ENCODE data around the gene ABCC11.

The ABCC11 gene

GRCh38 chr16:48217708-48218107 is 29.6 kb downstream of the ABCC11 start:
- no peaks in the 10 kb centered on the region for H3K36me3 ChIP-seq
- H3K4me1 ChIP-seq, result no peaks in the 10 kb centered on the region
- TF ChIP-seq CTCF (IDR thresholded peaks at IDR 0.05; ENCODE audit: low read depth, low read length), result no peak
- H3K27me3 ChIP-seq, result no peaks in the 10 kb centered on the region
- no peak overlapping the region for H3K4me3 ChIP-seq (ENCODE audit: low read depth, low read length)
- no peak for DNase-seq
- H3K9me3 ChIP-seq, result no peaks in the 10 kb centered on the region

GRCh38 chr16:48215738-48216137 is 31.6 kb downstream of the ABCC11 start:
- H3K4me1 ChIP-seq, result no peaks in the 10 kb centered on the region
- DNase-seq, result no peak
- H3K27me3 ChIP-seq, result no peaks in the 10 kb centered on the region
- H3K36me3 ChIP-seq, result no peaks in the 10 kb centered on the region
- H3K9me3 ChIP-seq, result no peaks in the 10 kb centered on the region
- TF ChIP-seq CTCF (IDR thresholded peaks at IDR 0.05; ENCODE audit: low read depth, low read length), result no peak
- H3K4me3 ChIP-seq (ENCODE audit: low read depth, low read length), result no peak overlapping the region

DNA sequence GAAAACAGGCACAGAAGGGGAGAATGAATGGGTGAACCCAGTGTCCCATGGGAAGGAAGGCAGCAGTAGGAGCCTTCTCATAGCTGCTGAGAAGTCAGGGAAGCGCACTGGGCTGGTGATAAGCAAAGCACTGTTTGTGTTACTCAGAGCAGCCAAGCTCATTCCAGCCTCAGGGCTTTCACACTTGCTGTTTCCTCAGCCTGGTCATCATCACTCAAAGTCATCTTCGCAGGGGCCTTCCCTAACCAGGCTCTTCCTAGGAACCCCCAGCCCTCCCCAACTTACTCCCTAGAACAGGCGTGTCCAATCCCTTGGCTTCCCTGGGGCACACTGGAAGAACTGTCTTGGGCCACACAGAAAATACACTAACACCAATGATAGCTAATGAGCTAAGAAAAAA is 35.3 kb downstream of the ABCC11 start:
- H3K36me3 ChIP-seq, result no peaks in the 10 kb centered on the region
- H3K9me3 ChIP-seq, result no peaks in the 10 kb centered on the region
- no peak for DNase-seq
- no peak for TF ChIP-seq CTCF (IDR thresholded peaks at IDR 0.05; ENCODE audit: low read depth, low read length)
- no peak overlapping the region for H3K4me3 ChIP-seq (ENCODE audit: low read depth, low read length)
- no peaks in the 10 kb centered on the region for H3K4me1 ChIP-seq
- H3K27me3 ChIP-seq, result no peaks in the 10 kb centered on the region

GRCh38 chr16:48210747-48211146 is 36.6 kb downstream of the ABCC11 start:
- Histone ChIP-seq H3K9me3 (no peaks in the 10 kb centered on the region), H3K36me3 (no peaks in the 10 kb centered on the region), H3K4me1 (no peaks in the 10 kb centered on the region), H3K27me3 (no peaks in the 10 kb centered on the region), H3K4me3 (ENCODE audit: low read depth, low read length) (no peak overlapping the region)
- no peak for DNase-seq
- no peak for TF ChIP-seq CTCF (IDR thresholded peaks at IDR 0.05; ENCODE audit: low read depth, low read length)

DNA sequence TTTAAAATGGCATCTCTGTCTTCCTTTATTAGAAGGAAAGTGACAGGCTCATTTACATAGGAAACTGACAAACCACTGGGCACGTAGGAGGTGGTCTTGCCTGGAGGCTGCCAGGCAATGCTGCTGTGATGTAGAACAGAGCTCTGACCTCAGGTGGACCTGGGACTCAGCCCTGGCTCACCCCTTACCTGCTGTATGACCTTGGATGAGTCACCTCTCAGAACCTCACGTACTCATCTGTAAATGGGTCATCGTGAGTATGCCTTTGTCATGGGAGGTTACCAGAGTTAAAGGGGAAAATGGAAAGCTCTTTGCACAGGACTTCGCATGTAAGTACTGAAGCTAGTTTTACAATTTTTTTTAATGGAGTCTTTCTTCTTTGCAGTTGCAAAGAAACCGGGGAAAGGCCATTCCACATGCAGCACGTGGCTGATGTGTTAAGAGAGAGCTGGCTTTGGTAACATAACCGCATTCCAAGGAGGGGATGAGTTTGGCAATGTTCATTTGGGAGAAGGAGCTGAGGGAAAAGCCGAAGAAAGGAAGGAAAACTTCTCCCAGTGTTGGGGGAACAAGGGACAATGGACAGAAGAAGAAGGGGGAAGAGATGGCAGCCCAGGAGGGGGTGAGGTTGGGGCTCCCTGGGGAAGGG is 40.6 kb downstream of the ABCC11 start:
- H3K4me3 ChIP-seq (ENCODE audit: low read depth, low read length), result no peak overlapping the region
- no peaks in the 10 kb centered on the region for H3K4me1 ChIP-seq
- DNase-seq, result no peak
- no peaks in the 10 kb centered on the region for H3K36me3 ChIP-seq
- no peaks in the 10 kb centered on the region for H3K9me3 ChIP-seq
- H3K27me3 ChIP-seq, result no peaks in the 10 kb centered on the region
- no peak for TF ChIP-seq CTCF (IDR thresholded peaks at IDR 0.05; ENCODE audit: low read depth, low read length)

DNA sequence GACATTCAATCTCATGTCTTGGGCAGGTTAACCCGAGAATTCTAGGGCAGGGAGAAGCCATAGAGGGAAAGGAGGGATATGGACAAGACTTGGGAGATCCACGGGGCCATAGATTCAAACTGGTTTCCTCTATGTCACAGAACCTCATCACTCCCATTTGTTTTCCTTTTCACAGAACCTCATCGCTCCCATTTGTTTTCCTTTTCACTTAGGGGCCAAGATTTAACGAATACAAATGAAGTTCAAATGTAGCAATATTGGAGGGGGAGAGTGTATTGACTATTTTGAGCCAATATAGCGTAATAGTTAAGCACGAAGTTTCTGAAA is 42.6 kb downstream of the ABCC11 start:
- Histone ChIP-seq H3K4me3 (ENCODE audit: low read depth, low read length) (no peak overlapping the region), H3K4me1 (no peaks in the 10 kb centered on the region)
- no peak for TF ChIP-seq CTCF (IDR thresholded peaks at IDR 0.05; ENCODE audit: low read depth, low read length)

More for the DNA sequence above, 42.6 kb downstream of the ABCC11 start:
- DNase-seq, result no peak
- no peaks in the 10 kb centered on the region for H3K9me3 ChIP-seq
- no peaks in the 10 kb centered on the region for H3K27me3 ChIP-seq
- H3K36me3 ChIP-seq, result no peaks in the 10 kb centered on the region

All from BE2C (cell line).